Immature natural killer cell (primary cell): Measurements from ENCODE around the gene HIF3A. TPM values are rescaled to one million over a fixed set of nuclear protein-coding genes. Genes with fewer than 3 reads are reported as not detected.

Experiments used
- DNase-seq, 3 donors: peaks; one replicate each; pipeline ENCODE4 v3.0.0; 2022; ENCODE audit warnings: mixed read lengths in 1 of 3
- H3K27ac Mint-ChIP-seq, 6 donors: one replicate each; pipeline ENCODE4 v1.8.0; 2020; ENCODE audit warnings: mixed read lengths in 6 of 6, mild to moderate bottlenecking in 5 of 6, inconsistent platforms in 4 of 6, moderate library complexity in 3 of 6
- H3K27me3 Mint-ChIP-seq, 3 donors: one replicate each; pipeline ENCODE4 v1.8.0; 2020 to 2021; ENCODE audit warnings: low read depth in 3 of 3, mild to moderate bottlenecking in 3 of 3, mixed read lengths in 3 of 3, moderate library complexity in 3 of 3, inconsistent platforms in 1 of 3
- H3K36me3 Mint-ChIP-seq, 3 donors: one replicate each; pipeline ENCODE4 v1.8.0; 2020; ENCODE audit warnings: mixed read lengths in 3 of 3, inconsistent platforms in 2 of 3, mild to moderate bottlenecking in 2 of 3
- H3K4me1 Mint-ChIP-seq, 2 donors: one replicate each; pipeline ENCODE4 v1.8.0; 2020; ENCODE audit warnings: inconsistent platforms in 2 of 2, mild to moderate bottlenecking in 2 of 2, mixed read lengths in 2 of 2, moderate library complexity in 1 of 2
- H3K4me3 Mint-ChIP-seq, 5 donors: one replicate each; pipeline ENCODE4 v1.8.0; 2020; ENCODE audit warnings: mild to moderate bottlenecking in 5 of 5, mixed read lengths in 5 of 5, inconsistent platforms in 3 of 5, moderate library complexity in 3 of 5
- H3K9me3 Mint-ChIP-seq, 6 donors: one replicate each; pipeline ENCODE4 v1.8.0; 2020; ENCODE audit warnings: mild to moderate bottlenecking in 6 of 6, mixed read lengths in 6 of 6, inconsistent platforms in 4 of 6, moderate library complexity in 3 of 6
- polyA plus RNA-seq, 3 donors: library from polyadenylated mRNA; unstranded; fragments of 300-500 nt; fragmentation: Illumina TruSeq; gene quantifications; one replicate each; pipeline ENCODE4 v1.2.3, GENCODE V29; 2021

Gene HIF3A
- polyA plus RNA-seq, 3 donors from 2014 or later: not detected

DNA sequence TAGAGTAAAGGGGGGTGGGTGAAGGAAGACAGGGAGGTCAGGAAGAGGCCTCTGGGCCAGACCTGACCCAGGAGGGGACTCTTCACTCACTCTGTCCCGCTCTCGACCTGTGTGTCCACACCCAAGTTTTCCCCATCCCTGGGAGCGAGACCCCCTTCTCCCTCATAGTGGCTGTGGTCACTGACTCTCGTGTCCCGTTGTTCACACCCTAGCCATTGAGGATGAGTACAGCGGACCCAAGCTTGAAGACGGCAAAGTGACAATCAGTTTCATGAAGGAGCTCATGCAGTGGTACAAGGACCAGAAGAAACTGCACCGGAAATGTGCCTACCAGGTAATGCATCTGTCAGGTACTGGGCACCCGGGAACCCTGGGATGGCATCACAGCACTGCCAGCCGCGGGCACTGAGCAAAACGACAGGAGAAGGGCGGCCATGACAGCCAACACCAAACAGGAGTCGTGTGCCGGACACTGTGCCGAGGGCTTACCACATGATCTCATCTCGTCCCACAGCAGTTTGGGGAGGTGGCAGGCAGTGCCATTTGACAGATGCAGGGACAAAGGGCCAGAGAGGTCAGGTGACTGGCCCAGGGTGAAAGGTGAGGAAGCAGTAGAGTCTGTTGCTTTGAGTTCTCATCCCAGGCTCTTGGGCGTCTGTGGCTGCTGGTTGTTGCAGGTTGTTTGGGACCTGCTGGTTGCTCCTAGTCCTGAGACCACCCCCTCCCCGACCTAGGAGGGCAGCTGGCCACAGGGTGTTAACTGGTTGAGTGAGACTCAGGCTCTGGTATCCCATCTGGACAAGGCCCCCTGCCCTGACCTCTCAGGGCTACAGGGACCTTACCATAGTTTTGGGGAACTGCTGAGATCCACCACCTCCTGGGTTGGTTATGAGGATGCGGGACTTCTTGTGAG, 79.7 kb downstream of the HIF3A start:
- Mint-ChIP-seq H3K4me3 (no peak overlapping the region), H3K27ac (peak overlapping the region in 3 of 6 donors; percentile 7 to 24 (median 17))

DNA sequence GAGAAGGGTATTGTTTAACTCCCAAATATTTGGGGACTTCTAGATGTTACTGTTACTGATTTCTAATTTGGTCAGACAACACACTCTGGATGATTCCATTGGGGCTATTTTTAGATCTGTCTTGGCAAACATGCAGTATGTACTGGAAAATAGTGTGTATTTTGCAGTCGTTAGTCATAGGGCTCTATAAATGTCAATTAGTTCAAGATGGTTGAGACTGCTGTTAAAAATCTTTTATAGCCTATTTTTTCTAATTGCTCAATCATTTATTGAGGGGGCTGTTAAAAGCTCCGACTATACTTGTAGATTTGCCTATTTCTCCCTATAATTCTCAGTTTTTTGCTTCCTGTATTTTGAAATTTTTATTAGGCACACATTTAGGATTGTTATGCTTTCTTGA, 81.4 kb downstream of the HIF3A start:
- no peaks in the 10 kb centered on the region for H3K9me3 Mint-ChIP-seq
- peaks cover 9 to 37% (median 21%) of the 10 kb centered on the region in 3 donors for H3K36me3 Mint-ChIP-seq
- peaks cover 3 to 25% of the 10 kb centered on the region in 2 donors for H3K4me1 Mint-ChIP-seq
- no peak for DNase-seq
- H3K27ac Mint-ChIP-seq: no peak overlapping the region
- no peaks in the 10 kb centered on the region for H3K27me3 Mint-ChIP-seq
- no peak overlapping the region for H3K4me3 Mint-ChIP-seq

More for the DNA sequence above, 79.7 kb downstream of the HIF3A start:
- H3K4me1 Mint-ChIP-seq: peaks cover 13 to 30% of the 10 kb centered on the region in 2 donors
- H3K9me3 Mint-ChIP-seq: no peaks in the 10 kb centered on the region
- no peak for DNase-seq
- no peaks in the 10 kb centered on the region for H3K27me3 Mint-ChIP-seq
- peaks cover 5 to 28% (median 12%) of the 10 kb centered on the region in 3 donors for H3K36me3 Mint-ChIP-seq

DNA sequence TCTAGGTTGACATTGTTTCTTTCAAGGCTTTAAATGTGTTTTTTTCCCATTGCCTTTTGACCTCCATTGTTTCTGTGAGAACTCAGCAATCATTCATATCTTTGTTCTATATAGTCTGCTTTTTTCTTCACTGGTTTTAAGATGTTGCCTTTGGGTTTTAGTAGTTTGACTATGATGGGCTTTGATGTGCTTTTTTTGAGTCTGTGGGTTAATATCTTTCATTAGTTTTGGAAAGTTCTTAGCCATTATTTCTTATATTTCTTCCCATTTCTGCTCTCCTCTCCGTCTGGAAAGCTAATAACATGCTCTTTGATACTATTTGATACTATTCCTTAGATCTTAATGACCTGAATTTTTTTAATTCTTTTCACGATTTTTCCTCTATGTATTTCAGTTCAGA, 83.8 kb downstream of the HIF3A start:
- H3K27me3 Mint-ChIP-seq: no peaks in the 10 kb centered on the region
- H3K4me1 Mint-ChIP-seq: peaks cover 3 to 25% of the 10 kb centered on the region in 2 donors
- DNase-seq: no peak
- H3K4me3 Mint-ChIP-seq: no peak overlapping the region
- H3K36me3 Mint-ChIP-seq: peaks cover 9 to 48% (median 25%) of the 10 kb centered on the region in 3 donors
- H3K27ac Mint-ChIP-seq: peak overlapping the region in 2 of 6 donors; percentile 69 to 71
- no peaks in the 10 kb centered on the region for H3K9me3 Mint-ChIP-seq

GRCh38 chr19:46381346-46381745, 84.5 kb downstream of the HIF3A start:
- Mint-ChIP-seq H3K9me3 (no peaks in the 10 kb centered on the region), H3K27ac (no peak overlapping the region), H3K4me1 (peaks cover 3 to 25% of the 10 kb centered on the region in 2 donors), H3K4me3 (no peak overlapping the region), H3K27me3 (peaks cover 0 to 2% (median 0%) of the 10 kb centered on the region in 3 donors), H3K36me3 (peaks cover 9 to 48% (median 25%) of the 10 kb centered on the region in 3 donors)
- DNase-seq: no peak

GRCh38 chr19:46381756-46382345, 85.0 kb downstream of the HIF3A start:
- DNase-seq: no peak
- no peaks in the 10 kb centered on the region for H3K9me3 Mint-ChIP-seq
- no peak overlapping the region for H3K4me3 Mint-ChIP-seq
- H3K4me1 Mint-ChIP-seq: peaks cover 3 to 25% of the 10 kb centered on the region in 2 donors
- peaks cover 9 to 49% (median 25%) of the 10 kb centered on the region in 3 donors for H3K36me3 Mint-ChIP-seq
- H3K27me3 Mint-ChIP-seq: peaks cover 0 to 2% (median 0%) of the 10 kb centered on the region in 3 donors
- peak overlapping the region in 1 of 6 donors; percentile 32 for H3K27ac Mint-ChIP-seq

DNA sequence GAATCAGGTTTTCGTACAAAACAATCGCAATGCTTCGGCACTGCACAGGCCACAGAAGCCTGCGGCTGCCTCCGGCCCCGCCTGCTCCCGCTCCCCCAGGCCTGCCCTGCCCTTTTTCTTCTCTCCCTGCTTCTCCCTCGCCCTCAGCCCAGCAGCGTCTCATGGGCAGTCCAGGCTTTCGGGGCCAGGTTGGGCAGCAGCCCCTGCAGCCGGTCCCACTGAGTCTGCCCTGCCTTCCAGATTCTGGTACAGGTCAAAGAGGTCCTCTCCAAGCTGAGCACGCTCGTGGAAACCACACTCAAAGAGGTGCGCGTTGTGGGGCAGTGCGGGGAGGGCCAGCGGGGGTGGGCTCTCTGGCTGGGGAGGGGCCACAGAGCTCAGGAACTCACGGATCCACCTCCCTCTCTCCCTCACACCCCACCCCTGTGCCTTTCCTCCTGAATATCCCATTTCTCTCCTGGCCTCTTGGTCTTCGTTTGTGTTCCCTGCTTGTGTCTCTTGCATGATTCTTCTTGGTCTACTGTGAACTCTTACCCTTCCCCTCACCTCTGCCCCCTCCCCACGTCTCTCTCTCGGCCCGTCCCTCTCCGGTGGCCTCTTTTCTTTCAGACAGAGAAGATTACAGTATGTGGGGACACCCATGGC, 86.5 kb downstream of the HIF3A start:
- no peak for DNase-seq
- Mint-ChIP-seq H3K36me3 (peaks cover 9 to 44% (median 17%) of the 10 kb centered on the region in 3 donors), H3K4me3 (no peak overlapping the region), H3K27me3 (peaks cover 0 to 3% (median 2%) of the 10 kb centered on the region in 3 donors), H3K9me3 (no peaks in the 10 kb centered on the region), H3K27ac (peak overlapping the region in 1 of 6 donors; percentile 32), H3K4me1 (peaks cover 3 to 25% of the 10 kb centered on the region in 2 donors)

- DNase-seq: no peak
- Mint-ChIP-seq H3K4me3 (no peak overlapping the region), H3K27ac (no peak overlapping the region), H3K27me3 (peaks cover 0 to 3% (median 2%) of the 10 kb centered on the region in 3 donors), H3K36me3 (peaks cover 13 to 50% (median 17%) of the 10 kb centered on the region in 3 donors), H3K4me1 (peaks cover 3 to 25% of the 10 kb centered on the region in 2 donors), H3K9me3 (no peaks in the 10 kb centered on the region)
Measured at GRCh38 chr19:46383846-46384245, 87.0 kb downstream of the HIF3A start.

DNA sequence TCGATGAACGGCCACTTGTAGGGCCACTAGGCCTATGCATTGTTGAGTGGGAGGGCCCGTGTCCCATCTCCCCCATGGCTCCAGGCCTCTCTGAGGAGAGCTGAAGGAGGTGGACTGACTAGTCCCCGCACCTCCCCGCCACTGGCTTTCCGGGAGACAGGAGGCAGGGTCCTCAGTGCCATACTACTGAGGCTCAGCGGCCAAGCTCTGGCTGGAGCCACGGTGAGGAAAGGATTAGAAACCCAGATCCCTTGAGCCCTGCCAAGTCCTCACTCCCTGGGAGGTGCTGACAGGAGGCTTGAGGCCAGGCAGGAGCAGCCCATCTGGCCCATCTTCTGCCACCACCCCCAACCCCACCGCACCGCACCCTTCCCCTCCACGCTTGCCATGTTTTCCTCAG, 87.6 kb downstream of the HIF3A start:
- DNase-seq: no peak
- no peak overlapping the region for H3K4me3 Mint-ChIP-seq
- H3K9me3 Mint-ChIP-seq: no peaks in the 10 kb centered on the region
- H3K4me1 Mint-ChIP-seq: peaks cover 3 to 23% of the 10 kb centered on the region in 2 donors
- peaks cover 16 to 54% (median 19%) of the 10 kb centered on the region in 3 donors for H3K36me3 Mint-ChIP-seq
- H3K27me3 Mint-ChIP-seq: peaks cover 0 to 3% (median 2%) of the 10 kb centered on the region in 3 donors
- H3K27ac Mint-ChIP-seq: peak overlapping the region in 1 of 6 donors; percentile 45

GRCh38 chr19:46385636-46386035, 88.8 kb downstream of the HIF3A start:
- no peak overlapping the region for H3K4me3 Mint-ChIP-seq
- no peak for DNase-seq
- H3K9me3 Mint-ChIP-seq: no peaks in the 10 kb centered on the region
- H3K36me3 Mint-ChIP-seq: peaks cover 20 to 53% (median 20%) of the 10 kb centered on the region in 3 donors
- no peak overlapping the region for H3K27ac Mint-ChIP-seq
- H3K27me3 Mint-ChIP-seq: peaks cover 0 to 3% (median 2%) of the 10 kb centered on the region in 3 donors
- H3K4me1 Mint-ChIP-seq: peaks cover 3 to 14% of the 10 kb centered on the region in 2 donors

- Mint-ChIP-seq H3K4me1 (peaks cover 0 to 9% of the 10 kb centered on the region in 2 donors), H3K27ac (no peak overlapping the region), H3K36me3 (peaks cover 15 to 49% (median 20%) of the 10 kb centered on the region in 3 donors), H3K9me3 (no peaks in the 10 kb centered on the region), H3K4me3 (no peak overlapping the region), H3K27me3 (peaks cover 0 to 3% (median 2%) of the 10 kb centered on the region in 3 donors)
- no peak for DNase-seq
Measured at GRCh38 chr19:46386151-46386550, 89.3 kb downstream of the HIF3A start.

DNA sequence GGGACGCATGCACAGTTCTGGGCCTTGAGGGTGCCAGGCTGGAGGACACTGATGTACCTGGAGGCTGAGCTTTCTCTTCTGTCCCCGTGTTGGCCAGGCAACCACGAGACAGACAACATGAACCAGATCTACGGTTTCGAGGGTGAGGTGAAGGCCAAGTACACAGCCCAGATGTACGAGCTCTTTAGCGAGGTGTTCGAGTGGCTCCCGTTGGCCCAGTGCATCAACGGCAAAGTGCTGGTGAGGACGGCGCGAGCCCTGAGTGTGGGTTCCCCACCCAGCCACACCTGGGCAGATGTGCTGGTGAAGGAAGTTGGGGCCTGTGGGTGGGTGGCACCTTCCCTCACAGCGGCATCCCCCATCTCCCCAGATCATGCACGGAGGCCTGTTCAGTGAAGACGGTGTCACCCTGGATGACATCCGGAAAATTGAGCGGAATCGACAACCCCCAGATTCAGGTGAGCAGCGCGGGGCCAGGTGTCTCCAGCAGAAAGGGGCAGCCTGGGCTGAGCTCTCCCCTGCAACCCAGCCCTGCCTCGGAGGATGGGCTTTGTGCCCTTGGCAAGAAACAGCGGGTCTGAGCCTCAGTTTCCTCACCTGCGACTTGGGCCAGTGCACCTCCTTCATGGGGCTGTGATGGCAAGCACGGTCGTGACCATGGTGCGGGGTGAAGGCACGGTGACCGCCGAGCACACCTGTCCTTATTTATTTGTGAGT, 90.3 kb downstream of the HIF3A start:
- peaks cover 15 to 53% (median 20%) of the 10 kb centered on the region in 3 donors for H3K36me3 Mint-ChIP-seq
- peaks cover 0 to 3% (median 2%) of the 10 kb centered on the region in 3 donors for H3K27me3 Mint-ChIP-seq
- peaks cover 0 to 7% of the 10 kb centered on the region in 2 donors for H3K4me1 Mint-ChIP-seq
- DNase-seq: no peak
- peak overlapping the region in 2 of 6 donors; percentile 13 to 29 for H3K27ac Mint-ChIP-seq
- no peak overlapping the region for H3K4me3 Mint-ChIP-seq
- H3K9me3 Mint-ChIP-seq: no peaks in the 10 kb centered on the region

GRCh38 chr19:46387713-46388130, 90.9 kb downstream of the HIF3A start:
- Mint-ChIP-seq H3K27ac (peak overlapping the region in 2 of 6 donors; percentile 29 to 76), H3K27me3 (peaks cover 0 to 3% (median 2%) of the 10 kb centered on the region in 3 donors), H3K36me3 (peaks cover 11 to 51% (median 18%) of the 10 kb centered on the region in 3 donors), H3K9me3 (no peaks in the 10 kb centered on the region), H3K4me1 (peaks cover 0 to 1% of the 10 kb centered on the region in 2 donors), H3K4me3 (no peak overlapping the region)
- no peak for DNase-seq
